GM18517 (cell line): ENCODE results near the gene MRPL24.
A peak's percentile ranks its signal among the peaks of the same experiment; 100 is the strongest.
"Not testable (repeated sequence)": the region's sequence is repeated elsewhere in the genome, so short reads cannot be mapped to it uniquely, and the experiment has no call there.

Experiments used
- ATAC-seq: cut with Tn5 transposase; IDR thresholded peaks from one replicate; pipeline ENCODE4 v1.9.1; 2021; ENCODE audit warnings: mild to moderate bottlenecking, moderate library complexity; ENCODE audit not compliant: unreplicated experiment

MRPL24 gene

GRCh38 chr1:156760796-156761104 is 19.9 kb upstream of the MRPL24 start:
- ATAC-seq: no peak

- ATAC-seq: no peak
These were observed 19.4 kb upstream of the MRPL24 start for GRCh38 chr1:156760092-156760795.

- not testable (repeated sequence) for ATAC-seq
These were observed 16.8 kb upstream of the MRPL24 start for GRCh38 chr1:156757572-156758253.

DNA sequence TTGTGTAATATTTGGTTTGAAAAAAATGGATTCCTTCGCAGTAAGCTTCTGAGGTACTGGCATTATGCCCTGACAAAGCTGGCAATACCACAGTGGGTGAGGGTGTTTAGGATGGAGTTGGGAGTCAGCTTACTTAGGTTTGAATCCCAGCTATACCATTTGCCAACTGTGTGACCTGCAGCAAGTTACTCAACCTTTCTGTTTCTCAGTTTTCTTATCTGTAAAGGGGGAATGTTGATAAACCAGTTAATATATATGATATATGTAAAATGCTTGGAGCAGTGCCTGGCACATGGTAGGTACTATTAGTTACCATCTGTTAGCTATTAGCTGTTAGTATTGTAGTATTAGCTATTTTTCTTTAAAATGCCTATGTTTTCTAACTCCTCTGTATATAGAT is 15.5 kb upstream of the MRPL24 start:
- no peak for ATAC-seq

GRCh38 chr1:156755527-156755950 is 14.7 kb upstream of the MRPL24 start:
- ATAC-seq: no peak

DNA sequence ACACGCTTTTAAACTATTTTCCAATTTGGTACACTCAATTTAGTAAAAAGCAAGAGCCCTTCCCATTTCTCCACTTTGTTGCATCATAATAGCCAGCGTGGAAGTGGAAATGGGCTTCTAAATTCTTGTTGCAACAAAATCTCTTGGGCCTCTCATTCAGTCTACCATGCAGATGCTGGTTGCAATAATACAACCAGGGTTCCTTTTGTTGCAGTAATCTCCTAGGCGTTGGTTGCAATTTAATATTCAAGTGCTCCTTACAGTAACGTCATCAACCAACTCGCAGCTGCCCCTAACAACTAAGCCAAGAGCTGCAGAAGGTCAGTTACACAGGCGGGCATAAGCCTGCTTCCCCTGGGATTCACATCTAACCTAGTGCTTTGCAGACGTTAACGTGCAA is 13.3 kb upstream of the MRPL24 start:
- ATAC-seq: no peak

- no peak for ATAC-seq
These were observed 12.1 kb upstream of the MRPL24 start for GRCh38 chr1:156752843-156753482.

- ATAC-seq: peak; percentile 52
These were observed 11.0 kb upstream of the MRPL24 start for GRCh38 chr1:156751757-156752481.

GRCh38 chr1:156751451-156751756 is 10.5 kb upstream of the MRPL24 start, which contains the start of gene HDGF:
HDGF (minus strand) TSS chr1:156751675; CDS start chr1:156751429, 246 bp downstream.
- ATAC-seq: peak; percentile 6

DNA sequence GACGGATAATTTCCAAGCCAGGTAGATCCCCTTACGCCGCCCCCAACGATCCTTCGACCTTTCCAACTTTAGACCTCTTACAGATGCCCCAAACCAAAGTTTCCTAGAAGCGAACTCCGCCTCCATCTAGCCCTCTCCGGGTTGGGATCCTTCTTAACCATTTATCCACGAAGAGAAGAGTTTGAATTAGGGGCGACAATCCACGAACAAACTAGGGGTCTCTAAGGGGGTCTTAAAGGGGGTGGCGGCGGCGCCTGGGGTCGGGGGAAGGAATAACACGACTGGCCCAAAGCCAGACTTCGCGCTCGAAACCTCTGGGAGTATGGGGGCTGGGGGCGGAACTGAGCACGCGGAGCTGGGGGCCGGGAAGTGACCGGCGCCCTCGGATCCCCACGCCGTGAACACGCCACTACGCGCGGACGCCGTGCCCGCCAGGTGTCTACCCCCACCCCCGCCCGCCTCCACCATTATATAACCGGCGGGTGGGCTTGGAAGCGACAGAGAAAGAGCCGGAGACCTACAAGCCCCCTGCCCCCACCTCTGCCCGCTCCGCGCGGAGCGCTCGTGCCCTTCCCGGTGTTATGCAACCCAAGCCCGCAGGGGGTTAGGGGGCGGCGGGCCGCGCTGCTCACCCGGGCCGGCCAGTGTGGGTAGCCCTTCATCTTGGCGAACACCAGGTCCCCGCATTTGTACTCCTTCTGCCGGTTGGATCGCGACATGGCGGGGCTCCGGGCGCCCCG is 10.0 kb upstream of the MRPL24 start:
- no peak for ATAC-seq

GRCh38 chr1:156750191-156750672 is 9.3 kb upstream of the MRPL24 start:
- no peak for ATAC-seq

- no peak for ATAC-seq
These were observed 8.7 kb upstream of the MRPL24 start for GRCh38 chr1:156749419-156750118.

- ATAC-seq: no peak
These were observed 8.0 kb upstream of the MRPL24 start for GRCh38 chr1:156748670-156749418.

- no peak for ATAC-seq
These were observed 7.1 kb upstream of the MRPL24 start for GRCh38 chr1:156747742-156748669.

DNA sequence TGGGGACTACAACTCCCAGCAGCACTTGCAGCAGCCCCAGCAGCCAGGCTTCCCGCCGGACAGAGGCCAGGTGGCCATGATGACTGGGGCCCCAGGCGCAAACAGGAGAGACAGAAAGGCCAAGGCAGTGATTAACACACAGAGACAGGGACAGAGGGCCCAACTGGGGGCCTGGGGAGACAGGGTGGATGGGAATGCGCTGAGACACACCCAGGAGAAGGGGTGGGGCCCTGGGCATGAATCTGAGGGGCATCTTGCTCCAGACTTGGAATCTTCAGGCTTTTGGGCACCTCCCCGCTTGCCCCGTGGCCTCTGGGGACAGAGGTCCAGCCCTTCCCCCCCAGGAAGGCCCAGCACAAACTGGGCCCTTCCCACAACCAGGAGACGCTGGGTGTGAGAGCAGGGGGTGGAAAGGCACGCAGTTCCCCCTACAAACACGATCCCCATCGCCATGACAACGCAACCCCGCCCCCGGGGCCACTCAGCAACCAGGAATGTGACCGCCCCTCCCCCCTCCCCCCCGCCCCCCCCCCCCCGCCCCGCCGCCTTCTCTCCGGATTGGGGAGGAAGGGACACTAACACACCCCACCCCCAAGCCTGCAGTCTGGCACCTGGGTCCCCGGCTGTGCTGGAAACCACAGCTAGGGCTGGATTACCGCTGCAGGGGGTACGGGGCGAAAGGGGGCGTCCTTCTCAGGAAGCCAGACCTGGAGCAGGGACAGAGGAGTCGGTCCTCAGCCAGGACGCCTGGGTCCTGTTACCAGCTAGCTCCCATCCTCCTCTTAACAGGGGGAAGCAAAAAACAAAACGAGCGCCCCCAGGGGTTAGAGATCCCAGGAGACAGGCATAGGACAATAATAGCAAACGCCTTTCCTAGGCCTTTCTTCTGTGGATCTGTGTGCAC is 6.1 kb upstream of the MRPL24 start:
- no peak for ATAC-seq

- no peak for ATAC-seq
These were observed 5.5 kb upstream of the MRPL24 start for GRCh38 chr1:156746406-156746727.

DNA sequence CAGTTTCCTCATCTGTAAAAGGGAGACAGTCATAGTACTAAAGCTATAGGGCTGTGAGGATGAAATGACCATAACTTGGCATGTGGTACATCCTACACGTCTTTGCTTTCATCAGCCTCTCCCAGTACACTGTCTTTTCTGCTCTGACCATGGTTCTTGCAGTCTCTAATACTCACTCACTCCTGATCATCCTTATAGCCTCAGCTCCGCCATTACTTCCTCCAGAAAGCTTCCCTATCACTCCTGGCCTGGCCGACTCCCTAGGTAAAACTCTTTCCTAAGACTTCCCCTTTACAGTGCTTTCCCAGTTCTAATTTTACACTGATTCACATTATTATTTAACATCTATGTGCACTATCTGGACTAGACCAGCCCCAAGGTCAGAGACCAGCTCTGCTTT is 5.0 kb upstream of the MRPL24 start:
- no peak for ATAC-seq
